Measurements from ENCODE around the gene SRP68.

GRCh38 chr17:76040376-76040775 lies 31.9 kb downstream of the SRP68 start:
- TF ChIP-seq CTCF (IDR thresholded peaks at IDR 0.05; ENCODE audit: control extremely low read depth in 1 of 3, insufficient read depth in 1 of 3, low read depth in 1 of 3, low read length in 3 of 3) (no peak), EZH2 (IDR thresholded peaks at IDR 0.05; ENCODE audit: low read depth, low read length, severe bottlenecking) (no peak), CBX8 (IDR thresholded peaks at IDR 0.05; ENCODE audit: borderline replicate concordance, low read depth, low read length) (no peak), MAFK (IDR thresholded peaks at IDR 0.05; ENCODE audit: low read depth, low read length) (no peak), PHF8 (conservative IDR thresholded peaks at IDR 0.05; ENCODE audit: low read depth, low read length) (no peak)

Data from H1 (cell line).